Activated CD8-positive, alpha-beta memory T cell treated with anti-CD3 and anti-CD28 coated beads for 36 hours (primary cell): Measurements from ENCODE around the gene TTLL5. TPM values are rescaled to one million over a fixed set of nuclear protein-coding genes. Genes with fewer than 3 reads are reported as not detected.

ENCODE experiments used
- CTCF ChIA-PET: fragments of 350-600 bp; sonication (Branson Sonifier 250); formaldehyde crosslinking; loops from one replicate; lab custom pipeline; 2021; ENCODE audit warnings: antibody characterized with exemption; lab: Charles Lee
- POLR2A ChIA-PET: fragments of 350-600 bp; sonication (Branson Sonifier 250); formaldehyde crosslinking; loops from one replicate; lab custom pipeline; 2021; ENCODE audit warnings: antibody characterized with exemption; lab: Charles Lee
- total RNA-seq, 2 experiments: library from RNA; stranded (reverse); gene quantifications; one replicate each; pipeline ENCODE4 v1.2.3, GENCODE V29; 2021

The TTLL5 gene
- total RNA-seq, 2 experiments from 2014 or later: 32.2 to 39.2 TPM

DNA sequence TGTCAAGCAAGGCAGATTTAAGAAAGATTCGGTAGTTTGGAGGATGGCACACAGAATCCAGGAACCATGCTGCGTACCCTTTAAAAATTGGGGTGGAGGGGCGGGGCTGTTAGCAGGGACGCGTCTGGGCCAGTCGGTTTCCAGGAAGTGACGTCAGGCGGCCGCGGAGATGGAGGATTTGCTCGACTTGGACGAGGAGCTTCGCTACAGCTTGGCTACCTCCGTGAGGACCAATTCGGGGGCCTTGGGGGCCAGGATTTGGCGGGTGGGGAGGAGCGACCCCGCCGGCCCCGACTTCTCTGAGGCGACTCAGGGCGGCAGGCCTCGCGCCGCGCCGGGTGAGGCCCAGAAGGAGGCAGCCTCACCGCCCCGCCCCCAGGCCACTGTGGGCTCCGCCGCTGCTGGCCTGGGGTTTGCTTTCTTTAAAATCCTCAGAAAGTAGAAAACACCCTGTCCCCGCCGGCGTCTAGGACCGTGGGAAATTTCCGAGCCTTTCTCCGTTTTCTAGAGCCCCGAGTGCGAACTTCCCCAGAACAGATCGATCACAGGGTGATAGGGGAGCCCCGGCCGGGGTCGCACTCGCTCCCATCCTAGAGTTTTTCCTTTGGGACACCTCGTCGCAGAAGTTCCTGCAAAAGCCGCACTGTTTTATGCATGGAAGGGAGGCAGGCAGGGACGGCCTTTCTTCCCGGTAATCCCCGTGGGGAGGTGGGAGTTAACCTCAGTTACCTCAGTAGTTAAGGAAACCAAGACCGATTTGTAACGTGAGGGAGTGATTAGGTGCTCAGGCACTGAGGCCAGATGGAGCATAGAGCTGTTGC, 324.8 kb downstream of the TTLL5 start, which contains the start of gene IFT43:
Gene IFT43, plus strand, starts transcription at position 146 of the 821 bp plus-strand sequence. Its CDS starts 24 bp downstream, at position 170.
- ChIA-PET POLR2A (no interaction called here), CTCF (interaction anchor here (0.5 to 1.5 kb wide), 5 partner anchors 12 to 370 kb away, joined by 3 to 7 read pairs (median 3); no protein-coding TSS in a partner anchor)

DNA sequence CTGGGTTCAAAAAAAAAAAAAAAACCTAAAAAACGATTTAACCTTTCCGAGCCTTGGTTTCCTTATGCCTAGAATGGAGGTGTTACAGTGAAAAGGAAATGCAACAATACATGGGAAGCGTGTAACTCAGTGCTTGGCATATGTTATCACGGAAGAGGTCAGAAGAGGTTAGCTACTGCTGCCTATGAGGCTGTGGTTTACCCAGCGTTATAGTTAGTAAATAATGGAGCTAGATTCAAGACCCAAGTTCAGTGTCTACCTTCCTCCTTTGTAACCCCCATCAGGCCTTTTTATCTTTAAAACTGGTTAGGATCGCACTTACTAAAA, 325.4 kb downstream of the TTLL5 start:
- CTCF ChIA-PET: interaction anchor here (0.5 to 1.5 kb wide), 3 partner anchors 13 to 371 kb away, joined by 3 to 7 read pairs (median 3); no protein-coding TSS in a partner anchor
- POLR2A ChIA-PET: no interaction called here

DNA sequence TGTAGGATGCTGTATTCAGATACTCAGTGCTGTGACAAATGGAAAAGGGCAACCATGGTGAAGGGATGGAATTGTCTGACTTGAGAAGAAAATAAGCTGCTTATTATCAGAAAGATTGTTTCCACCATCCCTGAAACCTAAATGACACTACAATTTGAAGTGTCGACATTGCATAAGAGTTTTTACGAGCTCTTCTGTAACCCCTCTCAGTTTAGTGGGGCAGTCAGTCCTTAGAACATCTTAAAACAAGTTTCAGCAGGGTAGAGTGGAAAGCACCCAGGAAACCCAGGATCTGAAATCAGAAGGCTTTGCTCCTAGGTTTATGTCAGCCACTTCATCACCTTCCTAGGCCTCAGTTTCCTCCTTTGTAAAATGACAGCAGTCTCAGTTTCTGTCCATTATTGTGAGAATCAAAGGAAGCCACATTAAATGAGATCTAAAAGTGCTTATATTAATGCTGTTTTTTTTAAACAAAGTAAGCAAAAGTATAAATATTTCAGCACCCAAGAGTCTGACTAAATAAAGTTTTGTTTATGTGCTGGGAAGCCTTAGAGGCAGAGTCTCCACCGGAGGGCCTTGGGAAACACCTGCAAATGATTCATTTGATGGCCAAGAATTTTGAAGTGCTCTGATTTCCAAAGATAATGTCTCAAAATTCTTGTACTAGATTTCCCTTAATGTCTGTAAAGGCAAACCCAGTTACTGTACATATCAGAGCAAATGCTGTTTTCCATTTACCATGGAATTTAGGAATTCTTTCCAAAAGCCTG, 326.3 kb downstream of the TTLL5 start:
- ChIA-PET CTCF (no interaction called here), POLR2A (no interaction called here)

DNA sequence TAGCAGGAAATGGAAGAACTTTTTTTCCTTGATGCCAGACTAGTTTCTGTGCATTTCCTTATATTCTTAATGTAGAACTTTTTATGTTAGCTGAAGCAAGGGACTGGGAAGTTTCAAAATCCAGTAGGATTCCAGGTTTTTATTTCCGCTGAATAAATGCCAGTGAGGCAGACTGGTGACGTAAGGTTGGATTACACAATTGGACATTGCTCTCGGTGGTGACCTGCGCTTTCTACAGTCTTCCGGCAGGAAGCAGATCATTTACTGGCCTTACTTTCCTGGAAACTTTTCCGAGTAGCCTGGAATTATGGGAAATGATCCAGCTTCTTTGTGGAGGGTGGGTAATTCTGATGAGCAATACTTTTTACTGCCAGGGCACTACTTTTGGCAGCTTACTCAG, 328.1 kb downstream of the TTLL5 start:
- POLR2A ChIA-PET: no interaction called here
- CTCF ChIA-PET: no interaction called here

DNA sequence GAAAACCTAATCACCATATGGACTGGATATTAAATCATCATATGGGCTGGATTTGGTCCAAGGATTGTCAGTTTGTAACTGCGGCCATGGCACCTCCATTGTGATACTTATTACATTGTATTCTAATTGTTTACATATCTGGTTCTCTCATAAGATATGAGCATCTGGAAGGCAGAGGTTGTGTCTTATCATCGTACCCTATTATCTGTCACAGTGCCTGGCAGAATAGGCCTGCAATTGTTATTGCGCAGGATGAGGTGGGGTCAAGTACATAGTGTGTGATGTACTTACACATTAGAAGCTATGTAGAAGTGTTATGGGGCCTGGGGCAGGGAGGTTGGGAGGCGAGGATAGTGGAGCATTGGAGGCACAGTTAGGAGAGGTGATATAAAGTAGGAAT, 329.3 kb downstream of the TTLL5 start:
- CTCF ChIA-PET: no interaction called here
- POLR2A ChIA-PET: no interaction called here

DNA sequence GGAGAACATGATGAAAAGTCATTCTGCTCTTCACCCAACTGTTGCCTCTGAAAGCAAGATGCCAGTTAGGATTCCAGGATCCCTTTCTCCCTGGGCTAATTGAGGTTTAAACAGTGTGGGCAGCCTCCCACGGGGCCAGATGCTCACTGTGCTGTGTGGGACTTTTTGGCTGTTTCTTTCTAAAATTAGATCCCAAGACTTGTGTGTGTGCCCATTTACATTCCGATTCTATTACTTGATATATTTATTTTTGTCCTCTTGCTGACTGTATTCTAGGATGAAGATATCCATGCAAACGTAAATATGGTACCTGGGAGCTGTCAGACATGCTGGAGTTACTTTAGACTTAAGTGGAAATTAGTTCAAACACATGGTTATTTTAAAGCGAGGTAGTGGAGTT, 330.7 kb downstream of the TTLL5 start:
- CTCF ChIA-PET: interaction anchor here (1.0 kb wide), 1 partner anchor 9 kb away, joined by 3 read pairs; no protein-coding TSS in a partner anchor
- POLR2A ChIA-PET: no interaction called here

DNA sequence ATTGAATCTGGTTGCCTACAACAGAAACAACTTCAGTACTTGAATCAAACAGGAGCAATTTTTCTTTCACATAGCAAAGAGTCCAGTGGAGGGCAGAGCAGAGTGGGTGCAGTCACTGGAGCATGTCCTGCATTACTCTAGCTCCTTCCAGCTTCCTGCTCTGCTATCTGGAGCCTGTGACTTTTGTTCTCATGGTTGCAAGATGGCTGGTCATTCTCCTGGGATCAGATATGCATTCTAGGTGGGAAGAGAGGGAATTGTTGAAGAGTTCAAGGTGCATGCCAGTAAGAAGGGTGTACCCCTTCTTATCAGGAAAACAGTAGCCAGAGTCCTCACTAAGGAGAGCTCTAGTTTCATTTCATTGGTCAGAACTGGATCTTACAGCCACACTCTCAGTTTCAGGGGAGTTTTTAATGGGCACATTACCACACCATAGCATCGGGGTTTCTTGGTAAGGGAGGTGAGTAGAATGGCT, 332.6 kb downstream of the TTLL5 start:
- POLR2A ChIA-PET: no interaction called here
- CTCF ChIA-PET: interaction anchor here (0.6 kb wide), 1 partner anchor 203 kb away, joined by 3 read pairs; no protein-coding TSS in a partner anchor

DNA sequence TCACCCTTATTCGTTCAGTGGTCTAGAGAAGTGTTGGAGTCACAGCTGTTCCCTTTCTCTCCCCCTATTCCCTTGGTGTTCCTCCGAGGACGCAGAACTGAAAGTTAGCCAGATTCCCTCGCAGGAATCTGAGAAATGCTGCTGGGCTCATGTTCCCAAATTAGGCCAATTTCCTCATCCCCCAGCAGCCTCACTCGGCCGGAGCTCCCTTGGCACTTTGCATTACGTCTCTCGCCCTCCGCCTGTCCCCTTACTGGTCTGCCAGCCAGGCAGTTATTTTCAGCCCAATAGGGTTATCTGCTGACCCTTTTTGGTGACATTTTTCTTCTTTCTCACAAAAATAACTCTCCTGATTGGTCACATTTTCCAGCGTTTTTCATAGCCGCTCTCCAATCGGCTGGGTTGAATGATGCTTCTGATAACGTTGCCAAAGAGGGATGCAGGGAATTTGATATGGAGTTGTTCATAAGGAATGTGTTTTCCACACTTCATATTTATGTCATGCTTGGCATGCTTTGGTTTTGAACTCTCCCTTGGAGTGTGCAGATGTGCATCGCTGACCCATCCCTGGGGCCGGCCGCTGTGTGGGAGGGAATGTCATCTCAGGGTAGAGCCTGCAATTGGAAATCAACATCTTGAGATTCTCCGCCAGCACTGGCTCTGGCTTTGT, 334.5 kb downstream of the TTLL5 start:
- ChIA-PET POLR2A (no interaction called here), CTCF (no interaction called here)

DNA sequence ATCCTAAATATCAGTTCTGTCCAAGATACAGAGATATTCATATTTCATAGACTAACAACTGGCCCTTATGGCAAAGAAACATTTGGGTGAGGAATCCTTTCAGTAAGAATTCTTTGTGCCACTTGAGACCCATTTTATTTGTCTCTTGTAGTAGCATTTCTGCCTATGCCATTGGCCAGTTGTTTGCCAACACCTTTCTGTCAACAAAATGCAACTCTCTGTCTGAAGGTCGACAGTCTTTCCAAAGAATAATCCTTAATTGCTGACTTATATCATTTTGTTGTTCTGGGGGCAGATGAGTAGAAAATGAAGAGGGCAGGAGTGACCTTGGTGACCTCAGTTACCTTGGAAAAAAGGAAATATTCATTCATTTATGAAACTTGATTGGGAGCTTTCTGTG, 335.4 kb downstream of the TTLL5 start:
- ChIA-PET POLR2A (no interaction called here), CTCF (no interaction called here)

DNA sequence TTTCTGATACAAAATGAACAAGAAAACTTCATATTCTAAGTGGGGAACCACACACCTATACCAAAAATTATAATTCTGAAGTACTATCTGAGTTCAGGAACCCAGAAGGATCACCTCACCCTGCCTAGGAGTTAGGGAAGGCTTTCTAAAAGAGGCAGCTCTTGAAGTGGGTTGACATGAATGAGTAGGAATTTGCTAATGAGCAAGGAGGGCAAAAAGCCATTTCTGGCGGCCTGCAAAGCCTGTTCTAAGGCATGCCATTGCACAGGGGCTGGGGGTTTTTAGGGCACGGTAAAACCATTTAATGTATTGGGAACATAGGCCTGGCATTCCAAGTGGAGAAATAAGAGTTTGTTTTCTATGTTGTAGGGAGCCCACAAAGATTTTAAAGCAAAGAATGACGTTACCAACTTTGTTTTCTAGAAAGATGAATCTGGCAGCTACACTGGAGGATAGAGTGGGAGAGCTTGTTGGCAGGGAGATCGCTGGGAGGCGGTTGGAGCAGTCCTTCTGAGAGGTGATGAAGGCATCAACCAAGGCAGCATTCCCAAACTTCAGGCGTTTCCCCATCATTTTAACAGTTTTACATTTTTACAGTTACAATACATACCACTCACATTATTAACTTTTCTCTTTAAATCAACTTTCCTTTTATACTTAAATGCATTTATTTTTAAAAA, 338.6 kb downstream of the TTLL5 start:
- POLR2A ChIA-PET: no interaction called here
- CTCF ChIA-PET: no interaction called here

DNA sequence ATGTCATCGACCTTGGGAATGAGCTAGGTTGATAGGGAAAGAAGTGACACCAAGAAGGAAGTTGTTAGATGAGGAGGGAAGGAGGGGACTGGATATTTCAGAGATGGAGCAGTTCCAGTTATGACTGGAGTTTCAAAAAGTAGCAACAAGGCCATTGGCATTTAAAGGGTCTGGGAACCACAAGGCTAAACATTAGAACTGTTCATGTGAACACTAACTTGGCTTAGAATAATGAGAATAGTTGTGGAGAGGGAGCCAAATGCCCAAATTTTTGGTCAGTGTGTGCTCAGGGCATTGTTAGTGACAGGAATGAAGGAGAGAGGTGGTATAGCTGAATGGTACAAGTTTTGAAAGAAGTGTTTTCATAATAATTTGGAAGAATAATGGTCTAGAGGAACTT, 341.3 kb downstream of the TTLL5 start:
- ChIA-PET POLR2A (no interaction called here), CTCF (no interaction called here)

Other genes with a start within 250 kb of the TTLL5 start
- gene JDP2, start 233.2 kb upstream of the TTLL5 start, total RNA-seq: 1 to 10 TPM in 1 of 2 experiments, under 1 TPM in 1; 0.93 to 1.5 TPM
- gene BATF, start 138.8 kb upstream of the TTLL5 start, total RNA-seq: 100 to 1,000 TPM; 122 to 127 TPM
- 1 to 10 TPM in 1 of 2 experiments, under 1 TPM in 1; 0.67 to 5.0 TPM for gene FLVCR2, start 82.6 kb upstream of the TTLL5 start, total RNA-seq
- gene ERG28, start 370 bp upstream of the TTLL5 start, total RNA-seq: 10 to 100 TPM; 18.0 to 18.7 TPM